Activated naive CD4-positive, alpha-beta T cell treated with anti-CD3 and anti-CD28 coated beads, Interleukin-2, amount 50 U/mL, for 24 hours (primary cell): ENCODE results near the gene CD84.

ENCODE experiments used
- H3K27ac Mint-ChIP-seq: one replicate; pipeline ENCODE4 v1.8.0; 2021; ENCODE audit warnings: mild to moderate bottlenecking, mixed read lengths
- H3K27me3 Mint-ChIP-seq: one replicate; pipeline ENCODE4 v1.8.0; 2021; ENCODE audit warnings: mixed read lengths
- H3K36me3 Mint-ChIP-seq: one replicate; pipeline ENCODE4 v1.8.0; 2021; ENCODE audit warnings: mixed read lengths
- H3K4me1 Mint-ChIP-seq: one replicate; pipeline ENCODE4 v1.8.0; 2021; ENCODE audit warnings: mixed read lengths
- H3K4me3 Mint-ChIP-seq: one replicate; pipeline ENCODE4 v1.8.0; 2021; ENCODE audit warnings: mild to moderate bottlenecking, mixed read lengths
- H3K9me3 Mint-ChIP-seq: one replicate; pipeline ENCODE4 v1.8.0; 2021; ENCODE audit warnings: mixed read lengths

CD84 gene

GRCh38 chr1:160618763-160619274, 39.5 kb upstream of the CD84 start:
- Mint-ChIP-seq H3K9me3 (peaks cover 4% of the 10 kb centered on the region), H3K4me3 (no peak overlapping the region), H3K27ac (peak overlapping the region; percentile 76), H3K27me3 (no peaks in the 10 kb centered on the region), H3K36me3 (peaks cover 51% of the 10 kb centered on the region), H3K4me1 (peaks cover 77% of the 10 kb centered on the region)

GRCh38 chr1:160618327-160618726, 39.0 kb upstream of the CD84 start:
- Mint-ChIP-seq H3K4me1 (peaks cover 77% of the 10 kb centered on the region), H3K36me3 (peaks cover 51% of the 10 kb centered on the region), H3K27me3 (no peaks in the 10 kb centered on the region), H3K4me3 (no peak overlapping the region), H3K9me3 (peaks cover 2% of the 10 kb centered on the region), H3K27ac (peak overlapping the region; percentile 31)

- peaks cover 44% of the 10 kb centered on the region for H3K36me3 Mint-ChIP-seq
- H3K27me3 Mint-ChIP-seq = no peaks in the 10 kb centered on the region
- no peaks in the 10 kb centered on the region for H3K9me3 Mint-ChIP-seq
- peaks cover 63% of the 10 kb centered on the region for H3K4me1 Mint-ChIP-seq
- no peak overlapping the region for H3K27ac Mint-ChIP-seq
- H3K4me3 Mint-ChIP-seq = no peak overlapping the region
These were observed 36.4 kb upstream of the CD84 start for GRCh38 chr1:160615660-160616059.

GRCh38 chr1:160614410-160614809, 35.1 kb upstream of the CD84 start:
- peaks cover 58% of the 10 kb centered on the region for H3K4me1 Mint-ChIP-seq
- H3K4me3 Mint-ChIP-seq = no peak overlapping the region
- H3K27ac Mint-ChIP-seq = no peak overlapping the region

GRCh38 chr1:160612613-160613218, 33.4 kb upstream of the CD84 start:
- Mint-ChIP-seq H3K36me3 (peaks cover 29% of the 10 kb centered on the region), H3K4me3 (no peak overlapping the region), H3K4me1 (peaks cover 55% of the 10 kb centered on the region), H3K9me3 (no peaks in the 10 kb centered on the region), H3K27me3 (no peaks in the 10 kb centered on the region), H3K27ac (peak overlapping the region; percentile 85)

More at GRCh38 chr1:160614410-160614809, 35.1 kb upstream of the CD84 start:
- H3K27me3 Mint-ChIP-seq = no peaks in the 10 kb centered on the region
- H3K9me3 Mint-ChIP-seq = no peaks in the 10 kb centered on the region
- H3K36me3 Mint-ChIP-seq = peaks cover 40% of the 10 kb centered on the region

- Mint-ChIP-seq H3K9me3 (no peaks in the 10 kb centered on the region), H3K27ac (peak overlapping the region; percentile 87), H3K4me3 (no peak overlapping the region)
These were observed 31.4 kb upstream of the CD84 start for GRCh38 chr1:160610569-160611242.

GRCh38 chr1:160608941-160609340, 29.6 kb upstream of the CD84 start:
- Mint-ChIP-seq H3K9me3 (no peaks in the 10 kb centered on the region), H3K27ac (peak overlapping the region; percentile 95), H3K4me3 (no peak overlapping the region), H3K4me1 (peaks cover 62% of the 10 kb centered on the region), H3K27me3 (no peaks in the 10 kb centered on the region), H3K36me3 (peaks cover 31% of the 10 kb centered on the region)

More at GRCh38 chr1:160610569-160611242, 31.4 kb upstream of the CD84 start:
- H3K36me3 Mint-ChIP-seq = peaks cover 31% of the 10 kb centered on the region
- peaks cover 64% of the 10 kb centered on the region for H3K4me1 Mint-ChIP-seq
- H3K27me3 Mint-ChIP-seq = no peaks in the 10 kb centered on the region

- H3K4me3 Mint-ChIP-seq = no peak overlapping the region
These were observed 29.2 kb upstream of the CD84 start for GRCh38 chr1:160608514-160608913.

GRCh38 chr1:160608057-160608456, 28.8 kb upstream of the CD84 start:
- no peak overlapping the region for H3K4me3 Mint-ChIP-seq
- peaks cover 54% of the 10 kb centered on the region for H3K4me1 Mint-ChIP-seq
- no peaks in the 10 kb centered on the region for H3K27me3 Mint-ChIP-seq
- H3K27ac Mint-ChIP-seq = peak overlapping the region; percentile 95
- H3K36me3 Mint-ChIP-seq = peaks cover 28% of the 10 kb centered on the region
- no peaks in the 10 kb centered on the region for H3K9me3 Mint-ChIP-seq

More at GRCh38 chr1:160608514-160608913, 29.2 kb upstream of the CD84 start:
- Mint-ChIP-seq H3K36me3 (peaks cover 30% of the 10 kb centered on the region), H3K9me3 (no peaks in the 10 kb centered on the region), H3K27me3 (no peaks in the 10 kb centered on the region), H3K4me1 (peaks cover 58% of the 10 kb centered on the region), H3K27ac (peak overlapping the region; percentile 95)

GRCh38 chr1:160607672-160608032, 28.4 kb upstream of the CD84 start:
- no peaks in the 10 kb centered on the region for H3K9me3 Mint-ChIP-seq
- H3K36me3 Mint-ChIP-seq = peaks cover 27% of the 10 kb centered on the region
- no peaks in the 10 kb centered on the region for H3K27me3 Mint-ChIP-seq
- H3K4me1 Mint-ChIP-seq = peaks cover 50% of the 10 kb centered on the region
- H3K4me3 Mint-ChIP-seq = no peak overlapping the region
- H3K27ac Mint-ChIP-seq = peak overlapping the region; percentile 95

GRCh38 chr1:160607011-160607671, 27.8 kb upstream of the CD84 start:
- Mint-ChIP-seq H3K4me3 (peak overlapping the region; percentile 61), H3K4me1 (peaks cover 50% of the 10 kb centered on the region), H3K27ac (peak overlapping the region; percentile 95), H3K9me3 (no peaks in the 10 kb centered on the region), H3K36me3 (peaks cover 24% of the 10 kb centered on the region), H3K27me3 (no peaks in the 10 kb centered on the region)

GRCh38 chr1:160606611-160607010, 27.3 kb upstream of the CD84 start:
- Mint-ChIP-seq H3K27me3 (no peaks in the 10 kb centered on the region), H3K9me3 (no peaks in the 10 kb centered on the region), H3K36me3 (peaks cover 27% of the 10 kb centered on the region), H3K4me1 (peaks cover 50% of the 10 kb centered on the region), H3K27ac (peak overlapping the region; percentile 95), H3K4me3 (peak overlapping the region; percentile 61)

- H3K9me3 Mint-ChIP-seq = no peaks in the 10 kb centered on the region
- H3K27ac Mint-ChIP-seq = peak overlapping the region; percentile 95
- peaks cover 28% of the 10 kb centered on the region for H3K36me3 Mint-ChIP-seq
- H3K4me3 Mint-ChIP-seq = peak overlapping the region; percentile 61
- no peaks in the 10 kb centered on the region for H3K27me3 Mint-ChIP-seq
- peaks cover 46% of the 10 kb centered on the region for H3K4me1 Mint-ChIP-seq
These were observed 26.6 kb upstream of the CD84 start for GRCh38 chr1:160605792-160606479.

GRCh38 chr1:160605205-160605604, 25.9 kb upstream of the CD84 start:
- no peaks in the 10 kb centered on the region for H3K27me3 Mint-ChIP-seq
- peak overlapping the region; percentile 76 for H3K27ac Mint-ChIP-seq
- peaks cover 44% of the 10 kb centered on the region for H3K4me1 Mint-ChIP-seq
- peak overlapping the region; percentile 49 for H3K4me3 Mint-ChIP-seq
- no peaks in the 10 kb centered on the region for H3K9me3 Mint-ChIP-seq
- peaks cover 27% of the 10 kb centered on the region for H3K36me3 Mint-ChIP-seq

- Mint-ChIP-seq H3K27me3 (no peaks in the 10 kb centered on the region), H3K36me3 (peaks cover 17% of the 10 kb centered on the region), H3K4me3 (no peak overlapping the region), H3K9me3 (peaks cover 16% of the 10 kb centered on the region), H3K4me1 (peaks cover 6% of the 10 kb centered on the region), H3K27ac (peak overlapping the region; percentile 76)
These were observed 18.4 kb upstream of the CD84 start for GRCh38 chr1:160597705-160598104.
